Stimulated activated CD4-positive, alpha-beta T cell treated with anti-CD3 and anti-CD28 coated beads, Interleukin-12 subunit alpha, Interleukin-12 subunit beta, amount 100 ng/mL, for 4 hours (primary cell): ENCODE data around the gene CAV1.
"Not testable (repeated sequence)": the region's sequence is repeated elsewhere in the genome, so short reads cannot be mapped to it uniquely, and the experiment has no call there.

Source experiments
- DNase-seq: peaks from one replicate; pipeline ENCODE4 v3.0.0-alpha.2; 2020

Gene CAV1

GRCh38 chr7:116524609-116525297 is at the start of gene CAV1:
Gene CAV1, plus strand, starts transcription at chr7:116525036. Its CDS starts 27 bp downstream, at chr7:116525063.
- peak; percentile 11 for DNase-seq

- no peak for DNase-seq
These were observed 47.2 kb upstream of the CAV1 start for GRCh38 chr7:116477625-116478024.

GRCh38 chr7:116478834-116479233 is 46.0 kb upstream of the CAV1 start:
- no peak for DNase-seq

GRCh38 chr7:116483271-116483942 is 41.4 kb upstream of the CAV1 start:
- no peak for DNase-seq

GRCh38 chr7:116484389-116484788 is 40.4 kb upstream of the CAV1 start:
- DNase-seq: not testable (repeated sequence)

- no peak for DNase-seq
These were observed 36.8 kb upstream of the CAV1 start for GRCh38 chr7:116487907-116488521.

GRCh38 chr7:116490351-116490750 is 34.5 kb upstream of the CAV1 start:
- DNase-seq: no peak

GRCh38 chr7:116491887-116492653 is 32.8 kb upstream of the CAV1 start:
- DNase-seq: no peak

GRCh38 chr7:116492654-116493109 is 32.2 kb upstream of the CAV1 start:
- no peak for DNase-seq

- DNase-seq: no peak
These were observed 31.4 kb upstream of the CAV1 start for GRCh38 chr7:116493449-116493848.

- DNase-seq: no peak
These were observed 30.4 kb upstream of the CAV1 start for GRCh38 chr7:116494472-116494871.

GRCh38 chr7:116495736-116496135 is 29.1 kb upstream of the CAV1 start:
- DNase-seq: no peak

GRCh38 chr7:116496653-116497052 is 28.2 kb upstream of the CAV1 start:
- DNase-seq: no peak

- DNase-seq: no peak
These were observed 27.1 kb upstream of the CAV1 start for GRCh38 chr7:116497708-116498107.

GRCh38 chr7:116499168-116500077 is 25.4 kb upstream of the CAV1 start, which contains the start of gene CAV2:
Gene CAV2, plus strand, starts transcription at chr7:116499738. Its CDS starts 44 bp downstream, at chr7:116499782.
- DNase-seq: no peak

- peak; percentile 16 for DNase-seq
These were observed 24.6 kb upstream of the CAV1 start for GRCh38 chr7:116500078-116500853.

- DNase-seq: no peak
These were observed 23.2 kb upstream of the CAV1 start for GRCh38 chr7:116501425-116502167.

- DNase-seq: no peak
These were observed 22.4 kb upstream of the CAV1 start for GRCh38 chr7:116502201-116503096.

- DNase-seq: no peak
These were observed 21.0 kb upstream of the CAV1 start for GRCh38 chr7:116503835-116504234.
